ENCODE measurements around the gene ACE.

Gene ACE

GRCh38 chr17:63487014-63487339, 10.1 kb downstream of the ACE start:
- DNase-seq (ENCODE audit: low read depth) = no peak

DNA sequence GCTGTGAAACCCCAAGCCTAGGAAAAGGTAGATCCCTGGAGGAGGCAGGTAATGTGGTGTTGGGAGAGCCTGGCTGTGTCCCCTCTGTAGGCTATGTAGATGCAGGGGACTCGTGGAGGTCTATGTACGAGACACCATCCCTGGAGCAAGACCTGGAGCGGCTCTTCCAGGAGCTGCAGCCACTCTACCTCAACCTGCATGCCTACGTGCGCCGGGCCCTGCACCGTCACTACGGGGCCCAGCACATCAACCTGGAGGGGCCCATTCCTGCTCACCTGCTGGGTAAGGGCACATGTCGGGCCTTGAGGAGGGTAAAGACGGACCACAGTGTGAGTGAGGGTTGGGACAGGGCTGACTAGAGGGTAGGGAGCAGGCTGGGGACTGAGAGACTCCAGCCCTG, 12.0 kb downstream of the ACE start:
- DNase-seq (ENCODE audit: low read depth) = no peak

More at GRCh38 chr17:63487014-63487339, 10.1 kb downstream of the ACE start:
- no peak for TF ChIP-seq CTCF (conservative IDR thresholded peaks at IDR 0.05; ENCODE audit: low read depth, low read length)
- no peak overlapping the region for H3K4me3 ChIP-seq (ENCODE audit: low read depth, low read length)

DNA sequence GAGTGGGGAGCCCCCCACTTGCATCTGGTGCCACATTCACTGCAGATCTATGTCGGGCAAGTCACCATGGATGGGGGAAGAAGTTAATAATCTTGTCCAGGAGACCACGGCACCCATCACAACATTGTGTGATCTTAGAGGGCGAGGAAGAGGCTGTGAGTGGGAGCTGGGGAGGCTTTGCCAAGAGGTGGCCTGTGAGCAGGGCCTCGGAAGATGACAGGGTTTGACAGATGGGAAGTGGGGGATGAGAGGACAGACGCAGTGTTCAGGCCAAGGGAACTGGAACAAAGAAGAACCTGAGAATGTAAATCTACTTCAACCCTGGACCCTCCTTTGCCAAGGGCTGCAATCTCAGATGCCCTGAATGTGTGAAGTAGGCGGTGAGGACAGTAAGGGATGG, 12.4 kb downstream of the ACE start:
- TF ChIP-seq CTCF (conservative IDR thresholded peaks at IDR 0.05; ENCODE audit: low read depth, low read length) = no peak
- no peak overlapping the region for H3K4me3 ChIP-seq (ENCODE audit: low read depth, low read length)
- DNase-seq (ENCODE audit: low read depth) = no peak

More for the DNA sequence above, 12.0 kb downstream of the ACE start:
- no peak for TF ChIP-seq CTCF (conservative IDR thresholded peaks at IDR 0.05; ENCODE audit: low read depth, low read length)
- H3K4me3 ChIP-seq (ENCODE audit: low read depth, low read length) = no peak overlapping the region

DNA sequence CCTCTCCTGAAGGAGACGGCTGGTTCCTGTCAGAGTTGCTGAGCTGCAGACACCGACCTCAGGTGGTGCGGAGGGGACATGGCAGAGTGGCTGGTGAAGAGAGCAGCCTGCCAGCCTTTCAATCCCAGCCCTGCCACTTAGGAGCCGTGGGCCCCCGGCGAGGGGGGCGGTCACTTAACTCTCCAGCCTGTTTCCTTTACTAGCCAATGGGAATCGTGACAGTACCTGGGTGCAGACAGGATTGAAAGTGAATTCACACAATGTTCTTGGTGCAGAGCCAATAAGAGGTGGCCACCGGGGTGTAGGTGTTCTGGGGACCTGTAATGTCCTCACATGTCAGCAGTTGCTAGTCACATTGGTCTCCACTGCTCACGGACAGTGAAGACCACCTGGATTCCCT, 13.5 kb downstream of the ACE start:
- TF ChIP-seq CTCF (conservative IDR thresholded peaks at IDR 0.05; ENCODE audit: low read depth, low read length) = no peak
- DNase-seq (ENCODE audit: low read depth) = no peak
- no peak overlapping the region for H3K4me3 ChIP-seq (ENCODE audit: low read depth, low read length)

DNA sequence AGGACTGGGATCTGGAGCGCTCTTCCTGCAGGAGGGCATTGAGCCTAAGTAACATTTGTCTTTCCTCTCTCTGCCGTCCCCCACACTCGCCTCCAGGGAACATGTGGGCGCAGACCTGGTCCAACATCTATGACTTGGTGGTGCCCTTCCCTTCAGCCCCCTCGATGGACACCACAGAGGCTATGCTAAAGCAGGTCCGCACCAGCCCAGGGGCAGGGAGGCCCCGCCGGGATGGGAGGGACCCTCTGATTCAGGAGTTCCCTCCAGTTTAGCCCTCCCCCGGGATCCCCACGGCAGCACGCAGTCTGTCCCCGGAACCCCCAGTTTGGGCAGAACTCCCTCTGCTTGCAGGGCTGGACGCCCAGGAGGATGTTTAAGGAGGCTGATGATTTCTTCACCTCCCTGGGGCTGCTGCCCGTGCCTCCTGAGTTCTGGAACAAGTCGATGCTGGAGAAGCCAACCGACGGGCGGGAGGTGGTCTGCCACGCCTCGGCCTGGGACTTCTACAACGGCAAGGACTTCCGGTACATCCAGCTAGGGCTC, 14.1 kb downstream of the ACE start:
- no peak for TF ChIP-seq CTCF (conservative IDR thresholded peaks at IDR 0.05; ENCODE audit: low read depth, low read length)
- no peak overlapping the region for H3K4me3 ChIP-seq (ENCODE audit: low read depth, low read length)
- no peak for DNase-seq (ENCODE audit: low read depth)

DNA sequence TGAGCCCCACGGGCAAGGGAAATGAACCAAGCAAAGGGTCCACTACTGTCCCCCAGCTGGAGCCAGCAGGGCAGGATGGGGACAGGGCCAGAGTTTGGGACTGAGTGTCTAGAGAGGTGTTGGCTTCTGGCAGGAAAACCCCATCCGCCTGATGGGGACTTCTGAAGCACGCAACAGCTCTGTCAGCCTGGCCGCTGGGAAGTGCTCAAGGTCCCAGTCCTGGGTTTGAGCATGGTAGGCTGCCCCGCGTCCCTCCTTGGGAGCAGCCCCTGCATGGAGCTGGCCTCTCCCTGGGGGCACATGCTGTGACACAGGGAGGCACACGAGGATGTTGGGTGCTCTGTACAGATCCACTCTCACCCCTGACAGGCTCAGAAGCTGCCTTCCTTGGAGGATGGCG, 14.6 kb downstream of the ACE start:
- no peak for TF ChIP-seq CTCF (conservative IDR thresholded peaks at IDR 0.05; ENCODE audit: low read depth, low read length)
- no peak for DNase-seq (ENCODE audit: low read depth)

GRCh38 chr17:63491977-63492618, 15.2 kb downstream of the ACE start:
- no peak for TF ChIP-seq CTCF (conservative IDR thresholded peaks at IDR 0.05; ENCODE audit: low read depth, low read length)
- no peak overlapping the region for H3K4me3 ChIP-seq (ENCODE audit: low read depth, low read length)
- no peak for DNase-seq (ENCODE audit: low read depth)

More for the DNA sequence above, 14.6 kb downstream of the ACE start:
- H3K4me3 ChIP-seq (ENCODE audit: low read depth, low read length) = no peak overlapping the region

All from choroid plexus epithelial cell (primary cell).